Measurements from ENCODE around the gene KLHL7. TPM values are rescaled to one million over a fixed set of nuclear protein-coding genes. Genes with fewer than 3 reads are reported as not detected.

KLHL7 gene
- total RNA-seq, 2 experiments from 2014 or later = 16.6 to 19.1 TPM

GRCh38 chr7:23098029-23098428 is 7.6 kb upstream of the KLHL7 start:
- Mint-ChIP-seq H3K4me1 (peaks cover 2% of the 10 kb centered on the region), H3K27ac (no peak overlapping the region), H3K36me3 (peaks cover 14% of the 10 kb centered on the region), H3K27me3 (no peaks in the 10 kb centered on the region), H3K4me3 (no peak overlapping the region), H3K9me3 (no peaks in the 10 kb centered on the region)
- no peak for DNase-seq

- Mint-ChIP-seq H3K9me3 (no peaks in the 10 kb centered on the region), H3K27me3 (no peaks in the 10 kb centered on the region), H3K36me3 (peaks cover 14% of the 10 kb centered on the region), H3K27ac (no peak overlapping the region), H3K4me3 (no peak overlapping the region), H3K4me1 (peaks cover 2% of the 10 kb centered on the region)
- no peak for DNase-seq
These were observed 7.1 kb upstream of the KLHL7 start for GRCh38 chr7:23098460-23098859.

GRCh38 chr7:23100697-23101096 is 4.9 kb upstream of the KLHL7 start:
- no peak for DNase-seq
- Mint-ChIP-seq H3K27ac (no peak overlapping the region), H3K4me3 (no peak overlapping the region), H3K4me1 (peaks cover 2% of the 10 kb centered on the region), H3K36me3 (peaks cover 9% of the 10 kb centered on the region), H3K27me3 (no peaks in the 10 kb centered on the region), H3K9me3 (no peaks in the 10 kb centered on the region)

GRCh38 chr7:23105086-23105643 is 420 bp upstream of the KLHL7 start:
- H3K4me3 Mint-ChIP-seq = peak overlapping the region; percentile 94
- H3K4me1 Mint-ChIP-seq = peaks cover 26% of the 10 kb centered on the region
- H3K9me3 Mint-ChIP-seq = no peaks in the 10 kb centered on the region
- no peaks in the 10 kb centered on the region for H3K27me3 Mint-ChIP-seq
- DNase-seq = no peak
- peak overlapping the region; percentile 89 for H3K27ac Mint-ChIP-seq
- peaks cover 13% of the 10 kb centered on the region for H3K36me3 Mint-ChIP-seq

- Mint-ChIP-seq H3K4me3 (peak overlapping the region; percentile 94), H3K27me3 (no peaks in the 10 kb centered on the region), H3K9me3 (no peaks in the 10 kb centered on the region), H3K4me1 (peaks cover 33% of the 10 kb centered on the region), H3K27ac (peak overlapping the region; percentile 89), H3K36me3 (peaks cover 13% of the 10 kb centered on the region)
- DNase-seq = peak; percentile 49
These were observed 655 bp downstream of the KLHL7 start for GRCh38 chr7:23106057-23106822.

GRCh38 chr7:23106823-23107663 is 1.5 kb downstream of the KLHL7 start:
- no peaks in the 10 kb centered on the region for H3K27me3 Mint-ChIP-seq
- peaks cover 13% of the 10 kb centered on the region for H3K36me3 Mint-ChIP-seq
- peak overlapping the region; percentile 89 for H3K27ac Mint-ChIP-seq
- no peak for DNase-seq
- no peaks in the 10 kb centered on the region for H3K9me3 Mint-ChIP-seq
- H3K4me3 Mint-ChIP-seq = peak overlapping the region; percentile 94
- peaks cover 33% of the 10 kb centered on the region for H3K4me1 Mint-ChIP-seq

- Mint-ChIP-seq H3K27ac (no peak overlapping the region), H3K9me3 (no peaks in the 10 kb centered on the region), H3K27me3 (no peaks in the 10 kb centered on the region), H3K36me3 (peaks cover 10% of the 10 kb centered on the region), H3K4me3 (peak overlapping the region; percentile 22), H3K4me1 (peaks cover 33% of the 10 kb centered on the region)
- no peak for DNase-seq
These were observed 2.2 kb downstream of the KLHL7 start for GRCh38 chr7:23107781-23108180.

GRCh38 chr7:23108995-23109394 is 3.4 kb downstream of the KLHL7 start:
- H3K4me3 Mint-ChIP-seq = no peak overlapping the region
- H3K9me3 Mint-ChIP-seq = no peaks in the 10 kb centered on the region
- H3K36me3 Mint-ChIP-seq = peaks cover 8% of the 10 kb centered on the region
- no peaks in the 10 kb centered on the region for H3K27me3 Mint-ChIP-seq
- peaks cover 35% of the 10 kb centered on the region for H3K4me1 Mint-ChIP-seq
- no peak for DNase-seq
- no peak overlapping the region for H3K27ac Mint-ChIP-seq

GRCh38 chr7:23109470-23109869 is 3.9 kb downstream of the KLHL7 start:
- H3K27ac Mint-ChIP-seq = no peak overlapping the region
- no peaks in the 10 kb centered on the region for H3K9me3 Mint-ChIP-seq
- H3K4me3 Mint-ChIP-seq = no peak overlapping the region
- no peaks in the 10 kb centered on the region for H3K27me3 Mint-ChIP-seq
- DNase-seq = no peak
- H3K4me1 Mint-ChIP-seq = peaks cover 37% of the 10 kb centered on the region
- peaks cover 8% of the 10 kb centered on the region for H3K36me3 Mint-ChIP-seq

- H3K4me1 Mint-ChIP-seq = peaks cover 28% of the 10 kb centered on the region
- H3K27ac Mint-ChIP-seq = no peak overlapping the region
- H3K9me3 Mint-ChIP-seq = no peaks in the 10 kb centered on the region
- no peak for DNase-seq
- H3K27me3 Mint-ChIP-seq = no peaks in the 10 kb centered on the region
- H3K4me3 Mint-ChIP-seq = no peak overlapping the region
- peaks cover 2% of the 10 kb centered on the region for H3K36me3 Mint-ChIP-seq
These were observed 9.3 kb downstream of the KLHL7 start for GRCh38 chr7:23114896-23115295.

GRCh38 chr7:23115991-23116390 is 10.4 kb downstream of the KLHL7 start:
- H3K4me1 Mint-ChIP-seq = peaks cover 26% of the 10 kb centered on the region
- no peak for DNase-seq
- no peak overlapping the region for H3K27ac Mint-ChIP-seq
- H3K9me3 Mint-ChIP-seq = no peaks in the 10 kb centered on the region
- H3K27me3 Mint-ChIP-seq = no peaks in the 10 kb centered on the region
- no peaks in the 10 kb centered on the region for H3K36me3 Mint-ChIP-seq
- no peak overlapping the region for H3K4me3 Mint-ChIP-seq

GRCh38 chr7:23117841-23118240 is 12.3 kb downstream of the KLHL7 start:
- H3K27me3 Mint-ChIP-seq = no peaks in the 10 kb centered on the region
- H3K4me1 Mint-ChIP-seq = peaks cover 26% of the 10 kb centered on the region
- no peak for DNase-seq
- no peak overlapping the region for H3K27ac Mint-ChIP-seq
- no peak overlapping the region for H3K4me3 Mint-ChIP-seq
- no peaks in the 10 kb centered on the region for H3K36me3 Mint-ChIP-seq
- H3K9me3 Mint-ChIP-seq = no peaks in the 10 kb centered on the region

GRCh38 chr7:23120106-23120505 is 14.5 kb downstream of the KLHL7 start:
- no peak for DNase-seq
- Mint-ChIP-seq H3K9me3 (no peaks in the 10 kb centered on the region), H3K27me3 (no peaks in the 10 kb centered on the region), H3K4me1 (peaks cover 22% of the 10 kb centered on the region), H3K4me3 (no peak overlapping the region), H3K36me3 (no peaks in the 10 kb centered on the region), H3K27ac (no peak overlapping the region)

GRCh38 chr7:23121165-23121564 is 15.6 kb downstream of the KLHL7 start:
- Mint-ChIP-seq H3K27ac (no peak overlapping the region), H3K27me3 (no peaks in the 10 kb centered on the region)

GRCh38 chr7:23123007-23123406 is 17.4 kb downstream of the KLHL7 start:
- Mint-ChIP-seq H3K27ac (no peak overlapping the region), H3K27me3 (no peaks in the 10 kb centered on the region), H3K9me3 (no peaks in the 10 kb centered on the region), H3K4me3 (no peak overlapping the region), H3K36me3 (peaks cover 10% of the 10 kb centered on the region), H3K4me1 (peaks cover 7% of the 10 kb centered on the region)
- DNase-seq = no peak

More at GRCh38 chr7:23121165-23121564, 15.6 kb downstream of the KLHL7 start:
- Mint-ChIP-seq H3K4me3 (no peak overlapping the region), H3K9me3 (no peaks in the 10 kb centered on the region), H3K36me3 (peaks cover 2% of the 10 kb centered on the region), H3K4me1 (peaks cover 20% of the 10 kb centered on the region)
- DNase-seq = no peak

Data from activated naive CD8-positive, alpha-beta T cell treated with anti-CD3 and anti-CD28 coated beads for 36 hours (primary cell).